Gastroesophageal sphincter (tissue), 4 donors: ENCODE data around the gene LRRC4B. TPM values are rescaled to one million over a fixed set of nuclear protein-coding genes. Genes with fewer than 3 reads are reported as not detected.

Experiments used
- ATAC-seq: fragments of 150-250 bp; one replicate; pipeline ENCODE4 v1.9.1; 2016; ENCODE audit warnings: mild to moderate bottlenecking, moderate library complexity
- H3K27ac ChIP-seq, 4 donors: fragments of 200-600 bp; sonication (generic) in 3 of 4; 1 replicate in 3 of 4; 2 replicates in 1 of 4; pipeline ENCODE4 v1.5.1; 2016 to 2019
- H3K27me3 ChIP-seq: fragments of 200-600 bp; sonication (generic); one replicate; pipeline ENCODE4 v1.5.1; 2019
- H3K36me3 ChIP-seq, 2 donors: fragments of 200-600 bp; sonication (generic); one replicate each; pipeline ENCODE4 v1.5.1; 2019; ENCODE audit warnings: control low read depth in 1 of 2
- H3K4me1 ChIP-seq, 3 donors: fragments of 200-600 bp; sonication (generic); 1 replicate in 2 of 3; 2 replicates in 1 of 3; pipeline ENCODE4 v1.5.1; 2016 to 2019; ENCODE audit warnings: control low read depth in 2 of 3
- H3K4me3 ChIP-seq, 2 donors: fragments of 200-600 bp; sonication (generic); one replicate each; pipeline ENCODE4 v1.5.1; 2019; ENCODE audit warnings: mild to moderate bottlenecking in 1 of 2, moderate library complexity in 1 of 2
- H3K9me3 ChIP-seq, 3 donors: fragments of 200-600 bp; sonication (generic); one replicate each; pipeline ENCODE4 v1.5.1; 2017 to 2019; ENCODE audit warnings: control low read depth in 2 of 3
- CTCF ChIP-seq, 4 experiments: fragments of 200-600 bp in 2 of 4; fragments of 450-650 bp in 2 of 4; sonication (generic) in 1 of 4; IDR thresholded peaks; one replicate each; pipeline ENCODE4 v1.5.1; 2017 to 2019; ENCODE audit warnings: antibody characterized with exemption in 4 of 4, mild to moderate bottlenecking in 2 of 4, moderate library complexity in 2 of 4
- EP300 ChIP-seq: sonication (generic); formaldehyde crosslinking; IDR thresholded peaks from one replicate; pipeline ENCODE4 v1.6.1; 2017; ENCODE audit warnings: antibody characterized with exemption, mild to moderate bottlenecking
- POLR2A ChIP-seq, 2 donors: fragments of 450-650 bp; IDR thresholded peaks; one replicate each; pipeline ENCODE4 v1.6.1; 2017; ENCODE audit warnings: antibody characterized with exemption in 2 of 2, mild to moderate bottlenecking in 2 of 2, moderate library complexity in 1 of 2
- POLR2AphosphoS5 ChIP-seq: sonication (generic); formaldehyde crosslinking; IDR thresholded peaks from one replicate; pipeline ENCODE4 v1.6.1; 2017; ENCODE audit warnings: antibody characterized with exemption
- WGBS, 2 donors: methylation state at CpG; one replicate each; pipeline ENCODE4 v1.1.5; 2018; ENCODE audit warnings: low coverage in 1 of 2; 5-methylcytosine and 5-hydroxymethylcytosine counted together
- total RNA-seq, 4 donors: library from RNA; depleted of rRNA; stranded (reverse); fragments of >200 nt; gene quantifications; one replicate each; pipeline ENCODE4 v1.1.0, GENCODE V29; 2016

LRRC4B gene
- total RNA-seq, 4 donors from 2014 or later, result 5.0 to 9.3 (median 7.6) TPM

- Histone ChIP-seq H3K27ac (no peak overlapping the region), H3K4me1 (peaks cover 0 to 53% (median 0%) of the 10 kb centered on the region in 3 donors), H3K27me3 (peaks cover 72% of the 10 kb centered on the region), H3K4me3 (peak overlapping the region in 1 of 2 donors; percentile 53), H3K36me3 (no peaks in the 10 kb centered on the region), H3K9me3 (no peaks in the 10 kb centered on the region)
- TF ChIP-seq CTCF (IDR thresholded peaks at IDR 0.05) (no peak), POLR2A (IDR thresholded peaks at IDR 0.05) (no peak), EP300 (no peak), POLR2AphosphoS5 (no peak)
- 44 to 100% methylated on average over 1 to 6 of the region's 17 CpGs for WGBS, 2 donors
- ATAC-seq, result no peak
Observed at GRCh38 chr19:50549927-50550593, 18.2 kb downstream of the LRRC4B start.

GRCh38 chr19:50549059-50549926 is 18.9 kb downstream of the LRRC4B start:
- H3K4me1 ChIP-seq, result peaks cover 0 to 53% (median 0%) of the 10 kb centered on the region in 3 donors
- peak overlapping the region in 1 of 2 donors; percentile 53 for H3K4me3 ChIP-seq
- H3K36me3 ChIP-seq, result no peaks in the 10 kb centered on the region
- WGBS, 2 donors, result 75 to 90% methylated on average over 9 to 12 of the region's 22 CpGs
- no peaks in the 10 kb centered on the region for H3K9me3 ChIP-seq
- TF ChIP-seq CTCF (IDR thresholded peaks at IDR 0.05) (no peak), POLR2AphosphoS5 (no peak), EP300 (no peak), POLR2A (IDR thresholded peaks at IDR 0.05) (no peak)
- peaks cover 64% of the 10 kb centered on the region for H3K27me3 ChIP-seq
- no peak overlapping the region for H3K27ac ChIP-seq
- no peak for ATAC-seq

- ATAC-seq, result no peak
- no peaks in the 10 kb centered on the region for H3K9me3 ChIP-seq
- no peak for TF ChIP-seq CTCF (IDR thresholded peaks at IDR 0.05)
- no peak for TF ChIP-seq EP300
- TF ChIP-seq POLR2A (IDR thresholded peaks at IDR 0.05), result no peak
- TF ChIP-seq POLR2AphosphoS5, result no peak
- H3K4me1 ChIP-seq, result peaks cover 0 to 53% (median 0%) of the 10 kb centered on the region in 3 donors
- H3K27ac ChIP-seq, result no peak overlapping the region
- no peaks in the 10 kb centered on the region for H3K36me3 ChIP-seq
- no peak overlapping the region for H3K4me3 ChIP-seq
- peaks cover 56% of the 10 kb centered on the region for H3K27me3 ChIP-seq
- 54 to 63% methylated on average over 4 to 10 of the region's 45 CpGs for WGBS, 2 donors
Observed at GRCh38 chr19:50548191-50549058, 19.8 kb downstream of the LRRC4B start.

GRCh38 chr19:50547385-50548190 is 20.6 kb downstream of the LRRC4B start:
- peak overlapping the region in 1 of 4 donors; percentile 19 for H3K27ac ChIP-seq
- H3K4me1 ChIP-seq, result peaks cover 0 to 53% (median 0%) of the 10 kb centered on the region in 3 donors
- no peak overlapping the region for H3K4me3 ChIP-seq
- TF ChIP-seq POLR2AphosphoS5 (no peak), EP300 (no peak), POLR2A (IDR thresholded peaks at IDR 0.05) (no peak), CTCF (IDR thresholded peaks at IDR 0.05) (no peak)
- peaks cover 47% of the 10 kb centered on the region for H3K27me3 ChIP-seq
- H3K9me3 ChIP-seq, result no peaks in the 10 kb centered on the region
- no peaks in the 10 kb centered on the region for H3K36me3 ChIP-seq
- ATAC-seq, result no peak
- 40 to 63% methylated on average over 5 to 7 of the region's 18 CpGs for WGBS, 2 donors
